ENCODE results near the gene BHLHA15. TPM values are rescaled to one million over a fixed set of nuclear protein-coding genes. Genes with fewer than 3 reads are reported as not detected.

BHLHA15 gene
- total and polyA plus RNA-seq, 9 of the 15 experiments (the other 6 are each of a cell fraction or from before 2014, with no cell fraction given): 0.22 to 2.0 (median 1.1) TPM; not detected in 4

GRCh38 chr7:98251601-98252424, 40.6 kb downstream of the BHLHA15 start, which contains the start of gene TECPR1 (continued):
- TF ChIP-seq MITF (IDR thresholded peaks at IDR 0.05) (no peak), CBX1 (IDR thresholded peaks at IDR 0.05; ENCODE audit: low read depth) (peak; percentile 69; the same call in 1 of the 2 replicates), EGR1 (conservative IDR thresholded peaks at IDR 0.05) (peak; percentile 28; the same call in 1 of the 2 replicates), U2AF1 (optimal IDR thresholded peaks at IDR 0.05; ENCODE audit: low read depth, low read length) (no peak), MNT (conservative IDR thresholded peaks at IDR 0.05) (peak in 1 of 2 experiments; percentile 69; a peak in 2 of 4 replicates), ZNF57 (CRISPR knock-in tag; IDR thresholded peaks at IDR 0.05) (no peak), ZNF76 (CRISPR knock-in tag; IDR thresholded peaks at IDR 0.05; ENCODE audit: borderline replicate concordance) (no peak), MBD2 (IDR thresholded peaks at IDR 0.05; ENCODE audit: borderline replicate concordance, low read depth) (peak; percentile 84; the same call in 1 of the 2 replicates), RCOR1 (IDR thresholded peaks at IDR 0.05; ENCODE audit: borderline replicate concordance in 1 of 2, low read depth in 2 of 2, low read length in 2 of 2) (no peak), TAF1 (IDR thresholded peaks at IDR 0.05; ENCODE audit: control insufficient read depth, extremely low read depth, insufficient read depth, low read length, severe bottlenecking) (no peak), CC2D1A (IDR thresholded peaks at IDR 0.05) (no peak), HLTF (IDR thresholded peaks at IDR 0.05) (no peak), TAF7 (tag; IDR thresholded peaks at IDR 0.05) (no peak), POLR2A (conservative IDR thresholded peaks at IDR 0.05) (peak; percentile 64; the same call in 1 of the 2 replicates), ZNF197 (CRISPR knock-in tag; IDR thresholded peaks at IDR 0.05; ENCODE audit: low read depth) (no peak), ARID1B (IDR thresholded peaks at IDR 0.05) (no peak), ZNF23 (CRISPR knock-in tag; IDR thresholded peaks at IDR 0.05) (no peak), CXXC5 (CRISPR knock-in tag; IDR thresholded peaks at IDR 0.05) (peak; percentile 96), ESRRA (IDR thresholded peaks at IDR 0.05; ENCODE audit: borderline replicate concordance, low read depth) (peak; percentile 69; the same call in 1 of the 2 replicates), MAZ (CRISPR knock-in tag; conservative IDR thresholded peaks at IDR 0.05 in 1 of 2, IDR thresholded peaks at IDR 0.05 in 1 of 2) (peak; percentile 71 to 73), POLR2B (IDR thresholded peaks at IDR 0.05; ENCODE audit: low read depth, partially characterized antibody) (peak; percentile 35), ELF2 (CRISPR knock-in tag; IDR thresholded peaks at IDR 0.05) (peak; percentile 89), ETV1 (tag; conservative IDR thresholded peaks at IDR 0.05; ENCODE audit: low read depth) (0 out of 2 replicates have a peak, but pooled peaks have one; percentile 7), FOS (IDR thresholded peaks at IDR 0.05; ENCODE audit: extremely low read depth, insufficient read length) (peak; percentile 85), SMARCA4 (IDR thresholded peaks at IDR 0.05) (no peak)
- TF ChIP-seq, protein P1, sequence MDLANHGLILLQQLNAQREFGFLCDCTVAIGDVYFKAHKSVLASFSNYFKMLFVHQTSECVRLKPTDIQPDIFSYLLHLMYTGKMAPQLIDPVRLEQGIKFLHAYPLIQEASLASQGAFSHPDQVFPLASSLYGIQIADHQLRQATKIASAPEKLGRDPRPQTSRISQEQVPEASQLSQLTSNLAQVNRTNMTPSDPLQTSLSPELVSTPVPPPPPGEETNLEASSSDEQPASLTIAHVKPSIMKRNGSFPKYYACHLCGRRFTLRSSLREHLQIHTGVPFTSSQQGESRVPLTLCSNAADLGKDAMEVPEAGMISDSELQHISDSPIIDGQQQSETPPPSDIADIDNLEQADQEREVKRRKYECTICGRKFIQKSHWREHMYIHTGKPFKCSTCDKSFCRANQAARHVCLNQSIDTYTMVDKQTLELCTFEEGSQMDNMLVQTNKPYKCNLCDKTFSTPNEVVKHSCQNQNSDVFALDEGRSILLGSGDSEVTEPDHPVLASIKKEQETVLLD (IDR thresholded peaks at IDR 0.05): no peak

Measured in K562 (cell line).